GM19463 (cell line): Measurements from ENCODE around the gene SLX4IP.

Source experiments
- ATAC-seq: cut with Tn5 transposase; IDR thresholded peaks from one replicate; pipeline ENCODE4 v1.9.1; 2021; ENCODE audit warnings: mild to moderate bottlenecking, moderate library complexity; ENCODE audit not compliant: unreplicated experiment

SLX4IP gene

DNA sequence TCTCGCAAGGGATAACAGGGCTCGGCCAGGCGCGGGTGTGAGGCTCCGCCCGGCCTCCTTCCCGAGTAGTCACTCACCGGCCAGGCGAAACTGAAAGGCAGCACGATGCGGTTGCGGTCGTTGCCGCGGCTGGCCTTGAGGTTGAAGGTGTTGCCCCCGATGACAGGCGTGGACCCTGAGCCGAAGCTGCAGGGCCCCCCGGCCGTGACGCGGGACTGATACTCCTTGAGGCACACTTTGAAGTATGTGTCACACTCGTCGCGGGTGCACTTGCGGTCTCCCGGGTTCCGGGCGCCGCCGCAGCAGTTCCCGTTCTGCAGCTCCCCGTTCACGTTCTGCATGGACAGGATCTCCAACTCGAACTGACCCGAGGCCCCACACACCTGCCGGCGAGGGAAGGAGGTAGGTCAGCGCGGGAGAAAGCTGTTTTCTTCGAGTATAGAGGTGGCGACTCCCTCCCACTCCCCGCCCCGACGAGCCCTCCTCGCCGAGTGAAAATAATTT lies 237.6 kb downstream of the SLX4IP start:
- ATAC-seq = no peak

DNA sequence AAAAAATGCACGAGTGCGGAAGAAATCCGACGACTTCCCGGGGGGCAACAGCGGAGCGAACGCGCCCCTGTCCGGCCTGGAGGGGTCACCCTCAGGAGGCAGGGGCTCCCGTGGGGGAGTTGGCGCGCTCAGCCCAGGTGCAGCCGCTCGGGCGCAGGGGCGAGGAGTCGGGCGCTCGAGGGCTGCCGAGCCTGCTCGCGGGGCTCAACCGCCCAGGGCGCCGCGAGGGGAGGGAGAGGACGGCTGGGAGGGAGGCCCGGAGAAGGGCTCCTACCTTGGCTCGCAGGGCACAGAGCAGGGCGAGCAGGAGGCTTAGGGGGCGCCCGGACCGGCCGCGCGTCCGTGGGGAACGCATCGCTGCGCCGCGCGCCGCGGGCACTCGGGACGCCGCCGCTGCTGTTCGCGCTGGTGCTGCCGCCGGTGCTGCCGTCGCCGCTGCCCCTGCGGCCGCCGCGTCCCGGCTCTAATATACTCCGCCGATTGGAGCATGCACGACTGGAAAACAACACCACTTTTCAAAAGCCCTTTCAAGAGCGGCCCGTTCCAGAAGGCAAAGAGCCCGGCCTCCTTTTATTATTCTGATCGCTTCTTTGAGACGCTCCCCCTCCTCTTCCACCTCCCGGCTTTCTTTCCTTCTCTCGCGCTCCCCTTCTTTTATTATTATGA lies 238.2 kb downstream of the SLX4IP start:
- no peak for ATAC-seq

DNA sequence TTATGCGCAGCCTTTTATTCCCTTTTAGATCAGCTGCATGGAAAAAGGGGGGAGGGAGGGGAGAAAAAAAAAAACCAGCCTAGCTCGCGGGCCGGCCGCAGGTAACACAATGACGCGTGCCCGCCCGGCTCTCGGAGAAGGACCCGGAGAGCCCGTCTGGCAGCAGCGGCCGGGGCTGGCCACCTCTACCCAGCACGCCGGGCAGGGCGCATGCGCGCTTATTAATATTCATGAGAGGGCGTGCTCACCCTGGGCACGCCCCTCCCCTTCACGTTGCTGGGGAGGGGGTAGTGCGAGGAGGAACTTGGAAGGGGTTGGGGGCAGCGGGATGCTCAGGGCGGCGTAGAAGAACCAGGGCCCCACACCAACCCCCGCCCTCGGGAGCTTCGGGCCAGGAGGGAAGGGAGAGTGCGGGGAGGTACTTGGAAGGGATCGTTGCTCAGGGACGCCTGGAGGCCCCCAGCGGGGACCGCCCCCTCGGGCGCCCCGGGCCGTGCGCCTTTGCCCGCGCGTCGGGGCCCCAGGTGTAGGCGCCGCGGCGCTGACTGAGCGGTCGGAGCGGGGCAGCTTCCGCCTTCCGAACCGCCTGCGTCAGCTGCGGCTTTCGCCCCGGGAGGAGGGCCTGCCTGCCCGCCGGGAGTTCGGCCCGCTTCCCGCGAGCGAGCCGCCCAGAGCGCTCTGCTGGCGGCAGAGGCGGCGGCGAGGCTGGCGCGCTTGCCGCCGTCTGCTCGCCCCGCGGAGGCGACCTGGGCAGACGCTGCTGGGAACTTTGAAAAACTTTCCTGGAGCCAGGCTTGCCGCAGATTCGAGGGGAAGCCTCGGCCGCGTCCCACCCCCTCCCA lies 239.0 kb downstream of the SLX4IP start, which contains the start of gene JAG1:
Gene JAG1, minus strand, starts transcription at position 158 of the 842 bp plus-strand sequence. CDS start 469 bp downstream, outside the sequence.
- peak; percentile 48 for ATAC-seq

DNA sequence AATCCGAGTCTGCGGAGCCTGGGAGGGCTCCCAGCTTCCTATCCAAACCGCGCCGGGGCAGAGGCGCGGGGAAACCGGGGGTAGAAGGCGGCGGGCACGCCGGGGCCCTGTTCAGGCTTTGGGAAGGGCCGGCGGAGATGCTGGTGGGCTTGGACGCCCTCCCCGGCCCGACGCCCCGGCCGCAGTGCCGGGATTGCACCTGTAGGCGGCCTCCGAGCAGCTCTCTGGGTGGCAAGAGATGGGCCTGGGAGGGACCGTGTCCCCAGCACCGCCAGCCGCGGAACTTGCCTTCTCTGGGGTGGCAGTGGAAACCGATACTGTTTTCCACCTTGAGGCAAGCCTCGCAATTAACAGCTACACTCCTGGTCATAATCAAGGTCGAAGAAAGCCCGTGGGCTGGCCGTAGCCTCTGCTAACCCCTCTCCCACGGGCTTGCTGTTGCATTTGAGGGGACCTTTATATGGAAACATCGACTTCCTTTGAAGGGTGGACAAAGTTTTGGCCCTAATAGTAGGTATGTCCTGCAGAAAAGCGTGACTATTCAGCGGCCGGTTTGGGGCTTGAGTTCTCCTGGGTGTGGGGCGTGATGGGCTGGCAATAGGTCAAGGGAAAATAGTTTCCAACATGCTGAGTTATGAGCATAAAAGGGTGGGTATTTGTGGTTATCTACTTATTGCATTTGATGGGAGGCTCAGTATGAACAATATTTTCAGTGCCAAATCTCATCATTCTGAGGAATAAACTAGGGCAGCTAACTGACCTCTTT lies 239.8 kb downstream of the SLX4IP start:
- ATAC-seq = peak; percentile 39

DNA sequence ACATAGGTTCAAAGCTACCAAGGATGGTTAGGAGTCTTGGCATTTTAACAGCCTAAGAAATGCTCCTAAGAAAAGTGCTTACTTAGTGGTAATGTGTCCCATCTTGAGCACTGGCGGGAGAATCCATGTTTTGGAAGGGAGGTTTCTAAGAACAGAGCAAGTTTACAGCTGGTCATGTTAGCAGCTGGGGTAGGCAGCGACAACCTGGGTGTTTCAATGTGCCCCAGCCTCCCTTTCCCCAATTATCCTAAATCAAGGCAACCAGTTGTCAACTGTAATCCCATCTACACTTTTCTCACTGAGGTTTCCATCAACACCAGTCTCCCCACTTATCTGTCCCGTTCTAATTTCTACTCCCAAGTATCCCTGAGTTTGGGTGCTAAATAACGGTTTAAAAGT lies 240.3 kb downstream of the SLX4IP start:
- ATAC-seq = no peak

DNA sequence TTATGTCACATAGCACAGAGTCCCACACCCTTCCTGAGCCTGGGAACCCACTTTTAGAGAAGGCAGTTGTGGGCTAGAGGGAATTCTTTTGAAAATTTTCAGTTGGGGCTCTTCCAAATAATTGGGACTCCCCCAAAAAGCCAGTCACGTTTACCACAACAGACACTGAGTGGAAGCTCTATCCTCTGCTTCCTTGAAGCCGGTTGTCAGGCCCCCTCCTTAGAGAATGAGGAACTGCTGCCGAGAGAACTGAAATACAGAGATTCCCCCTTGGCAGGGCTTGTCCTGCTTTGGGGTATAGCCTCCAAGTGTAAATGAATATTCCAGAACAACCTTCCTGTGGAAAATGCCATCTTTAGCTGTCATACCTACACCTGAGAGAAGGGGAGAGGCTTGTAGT lies 241.4 kb downstream of the SLX4IP start:
- ATAC-seq = no peak
